OCI-LY1 (cell line): ENCODE measurements around the gene HUNK.
"Not testable (repeated sequence)": the region's sequence is repeated elsewhere in the genome, so short reads cannot be mapped to it uniquely, and the experiment has no call there.

Experiments used
- H2AFZ ChIP-seq: fragments of 200-600 bp; sonication (generic), shearing (Covaris generic); 2 replicates; pipeline ENCODE4 v1.6.0; 2014; ENCODE audit warnings: antibody characterized with exemption, mild to moderate bottlenecking, low read length
- H3F3A ChIP-seq: fragments of 200-600 bp; sonication (generic), shearing (Covaris generic); 2 replicates; pipeline ENCODE4 v1.6.0; 2014; ENCODE audit warnings: mild to moderate bottlenecking, antibody characterized with exemption, low read length, moderate library complexity; ENCODE audit not compliant: insufficient read depth
- H3K27ac ChIP-seq: fragments of 200-600 bp; sonication (generic); 2 replicates; pipeline ENCODE4 v1.5.1; 2014; ENCODE audit warnings: low read length, mixed run types, mild to moderate bottlenecking, low read depth; ENCODE audit not compliant: poor library complexity, severe bottlenecking
- H3K27me3 ChIP-seq: fragments of 200-600 bp; sonication (generic); 2 replicates; pipeline ENCODE4 v1.6.0; 2014; ENCODE audit warnings: antibody characterized with exemption, mild to moderate bottlenecking, low read length, moderate library complexity; ENCODE audit not compliant: insufficient read depth
- H3K36me3 ChIP-seq: fragments of 200-600 bp; sonication (generic); 2 replicates; pipeline ENCODE4 v1.6.1; 2014; ENCODE audit warnings: mild to moderate bottlenecking, antibody characterized with exemption, low read length, moderate library complexity, mixed read lengths; ENCODE audit not compliant: insufficient read depth
- H3K4me1 ChIP-seq: fragments of 200-600 bp; sonication (generic); 2 replicates; pipeline ENCODE4 v1.5.1; 2014; ENCODE audit warnings: mild to moderate bottlenecking, low read length, moderate library complexity; ENCODE audit not compliant: insufficient read depth, severe bottlenecking
- H3K4me2 ChIP-seq: fragments of 200-600 bp; sonication (generic), shearing (Covaris generic); 2 replicates; pipeline ENCODE4 v1.6.1; 2014; ENCODE audit warnings: low read length
- H3K4me3 ChIP-seq: fragments of 200-600 bp; sonication (generic); 2 replicates; pipeline ENCODE4 v1.5.1; 2014; ENCODE audit warnings: low read length, low read depth, mild to moderate bottlenecking, mixed read lengths; ENCODE audit not compliant: poor library complexity, severe bottlenecking
- H3K79me2 ChIP-seq: fragments of 200-600 bp; shearing (Covaris generic); 2 replicates; pipeline ENCODE4 v1.6.1; 2016; ENCODE audit warnings: mixed run types, low read length, mixed read lengths; ENCODE audit not compliant: insufficient read depth
- H3K9ac ChIP-seq: fragments of 200-600 bp; sonication (generic), shearing (Covaris generic); 2 replicates; pipeline ENCODE4 v1.6.1; 2014; ENCODE audit warnings: mild to moderate bottlenecking, low read length, mixed read lengths
- H3K9me2 ChIP-seq: fragments of 200-600 bp; sonication (generic), shearing (Covaris generic); 2 replicates; pipeline ENCODE4 v1.6.1; 2014; ENCODE audit warnings: low read depth, mild to moderate bottlenecking, low read length, mixed read lengths
- H3K9me3 ChIP-seq: fragments of 200-600 bp; shearing (Covaris generic); 2 replicates; pipeline ENCODE4 v1.6.1; 2014; ENCODE audit warnings: low read length, mixed read lengths
- H4K20me1 ChIP-seq: fragments of 200-600 bp; sonication (generic), shearing (Covaris generic); 2 replicates; pipeline ENCODE4 v1.6.0; 2016; ENCODE audit warnings: mild to moderate bottlenecking, low read length; ENCODE audit not compliant: insufficient read depth
- EZH2 ChIP-seq: fragments of 200-600 bp; sonication (generic), shearing (Covaris generic); IDR thresholded peaks from 2 replicates; pipeline ENCODE4 v1.8.0; 2017; ENCODE audit warnings: borderline replicate concordance, mixed run types, mild to moderate bottlenecking, antibody characterized with exemption, low read length, moderate library complexity, mixed read lengths
- TF ChIP-seq, protein P1 (sequence below): fragments of 200-600 bp; sonication (generic), shearing (Covaris generic); IDR thresholded peaks from 2 replicates; pipeline ENCODE4 v1.5.1; 2017; ENCODE audit warnings: mild to moderate bottlenecking, antibody characterized with exemption, low read length, moderate library complexity, mixed read lengths

The HUNK gene

GRCh38 chr21:31857096-31857495 lies 15.7 kb upstream of the HUNK start:
- H3K4me2 ChIP-seq: no peak overlapping the region
- H4K20me1 ChIP-seq: no peaks in the 10 kb centered on the region
- H3K9me3 ChIP-seq: no peaks in the 10 kb centered on the region
- H3K4me3 ChIP-seq: no peak overlapping the region
- H3K36me3 ChIP-seq: no peaks in the 10 kb centered on the region
- no peaks in the 10 kb centered on the region for H3K4me1 ChIP-seq
- H3K27me3 ChIP-seq: no peaks in the 10 kb centered on the region
- no peaks in the 10 kb centered on the region for H3K9me2 ChIP-seq
- no peaks in the 10 kb centered on the region for H3F3A ChIP-seq
- no peak for TF ChIP-seq EZH2
- TF ChIP-seq, protein P1, sequence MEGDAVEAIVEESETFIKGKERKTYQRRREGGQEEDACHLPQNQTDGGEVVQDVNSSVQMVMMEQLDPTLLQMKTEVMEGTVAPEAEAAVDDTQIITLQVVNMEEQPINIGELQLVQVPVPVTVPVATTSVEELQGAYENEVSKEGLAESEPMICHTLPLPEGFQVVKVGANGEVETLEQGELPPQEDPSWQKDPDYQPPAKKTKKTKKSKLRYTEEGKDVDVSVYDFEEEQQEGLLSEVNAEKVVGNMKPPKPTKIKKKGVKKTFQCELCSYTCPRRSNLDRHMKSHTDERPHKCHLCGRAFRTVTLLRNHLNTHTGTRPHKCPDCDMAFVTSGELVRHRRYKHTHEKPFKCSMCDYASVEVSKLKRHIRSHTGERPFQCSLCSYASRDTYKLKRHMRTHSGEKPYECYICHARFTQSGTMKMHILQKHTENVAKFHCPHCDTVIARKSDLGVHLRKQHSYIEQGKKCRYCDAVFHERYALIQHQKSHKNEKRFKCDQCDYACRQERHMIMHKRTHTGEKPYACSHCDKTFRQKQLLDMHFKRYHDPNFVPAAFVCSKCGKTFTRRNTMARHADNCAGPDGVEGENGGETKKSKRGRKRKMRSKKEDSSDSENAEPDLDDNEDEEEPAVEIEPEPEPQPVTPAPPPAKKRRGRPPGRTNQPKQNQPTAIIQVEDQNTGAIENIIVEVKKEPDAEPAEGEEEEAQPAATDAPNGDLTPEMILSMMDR: no peak
- H3K27ac ChIP-seq: no peak overlapping the region
- H3K79me2 ChIP-seq: no peaks in the 10 kb centered on the region
- no peak overlapping the region for H2AFZ ChIP-seq
- H3K9ac ChIP-seq: no peak overlapping the region

- not testable (repeated sequence) for H3F3A ChIP-seq, H3K36me3 ChIP-seq, H3K4me3 ChIP-seq, H3K79me2 ChIP-seq, H4K20me1 ChIP-seq, H3K27me3 ChIP-seq, H3K27ac ChIP-seq, H3K9ac ChIP-seq, H3K4me2 ChIP-seq, H3K4me1 ChIP-seq, H2AFZ ChIP-seq, H3K9me3 ChIP-seq, H3K9me2 ChIP-seq
These were observed 15.2 kb upstream of the HUNK start for GRCh38 chr21:31857631-31858030.

DNA sequence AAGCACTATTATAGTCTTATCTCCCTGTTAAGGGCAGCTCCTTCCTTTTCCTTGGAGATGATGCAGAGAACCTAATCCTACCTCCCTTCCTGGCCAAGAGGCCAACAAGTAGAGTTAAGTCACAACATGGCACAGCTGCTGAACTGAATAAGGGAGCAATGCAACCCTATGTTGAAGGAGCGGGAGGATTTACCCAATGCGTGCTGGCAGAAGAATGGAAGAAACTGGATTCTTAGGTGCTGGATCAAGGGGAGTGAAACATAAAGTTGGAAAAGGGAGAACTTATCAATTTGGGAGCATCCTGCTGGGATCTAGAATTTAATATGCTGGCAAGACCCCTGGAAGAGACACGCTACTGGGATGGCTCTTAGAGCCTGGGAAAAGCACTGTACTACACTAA lies 12.0 kb upstream of the HUNK start:
- Histone ChIP-seq H3K4me1 (no peaks in the 10 kb centered on the region), H3K36me3 (no peaks in the 10 kb centered on the region), H3K4me2 (no peak overlapping the region), H3K79me2 (no peaks in the 10 kb centered on the region), H3K27me3 (no peaks in the 10 kb centered on the region), H3K4me3 (no peak overlapping the region), H3K9ac (no peak overlapping the region), H2AFZ (no peak overlapping the region), H3F3A (no peaks in the 10 kb centered on the region), H3K9me3 (no peaks in the 10 kb centered on the region), H3K9me2 (no peaks in the 10 kb centered on the region), H3K27ac (no peak overlapping the region), H4K20me1 (no peaks in the 10 kb centered on the region)
- no peak for TF ChIP-seq EZH2
- TF ChIP-seq, protein P1: no peak

DNA sequence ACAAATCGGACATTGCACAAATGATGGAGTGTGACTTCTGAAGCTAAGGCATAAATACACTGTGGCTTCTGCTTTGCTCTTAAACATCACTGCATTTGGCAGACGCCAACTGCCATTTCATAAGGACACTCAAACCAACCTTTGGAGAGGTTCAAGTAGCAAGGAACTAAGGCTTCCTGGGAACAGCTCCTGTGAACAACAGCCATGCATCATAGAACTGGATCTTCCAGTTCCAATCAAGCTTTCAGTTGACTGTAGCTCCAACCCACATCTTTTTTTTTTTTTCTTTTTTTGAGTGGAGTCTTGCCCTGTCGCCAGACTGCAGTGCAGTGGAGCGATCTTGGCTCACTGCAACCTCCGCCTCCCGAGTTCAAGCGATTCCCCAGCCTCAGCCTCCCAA lies 10.7 kb upstream of the HUNK start:
- Histone ChIP-seq H3K4me2 (no peak overlapping the region), H3K4me3 (no peak overlapping the region)

More for the DNA sequence above, 10.7 kb upstream of the HUNK start:
- no peaks in the 10 kb centered on the region for H3K9me2 ChIP-seq
- no peaks in the 10 kb centered on the region for H3K9me3 ChIP-seq
- no peak for TF ChIP-seq EZH2
- TF ChIP-seq, protein P1: no peak
- no peak overlapping the region for H3K9ac ChIP-seq
- H2AFZ ChIP-seq: no peak overlapping the region
- H3K27me3 ChIP-seq: no peaks in the 10 kb centered on the region
- H3K4me1 ChIP-seq: no peaks in the 10 kb centered on the region
- no peaks in the 10 kb centered on the region for H3K36me3 ChIP-seq
- no peaks in the 10 kb centered on the region for H3F3A ChIP-seq
- H3K79me2 ChIP-seq: no peaks in the 10 kb centered on the region
- no peaks in the 10 kb centered on the region for H4K20me1 ChIP-seq
- H3K27ac ChIP-seq: no peak overlapping the region
